Dedifferentiated amniotic fluid mesenchymal stem cell (primary cell): ENCODE measurements around the gene LRP6.
"Not testable (repeated sequence)": the region's sequence is repeated elsewhere in the genome, so short reads cannot be mapped to it uniquely, and the experiment has no call there.

Source experiments
- DNase-seq: peaks from one replicate; pipeline ENCODE4 v3.0.0-alpha.2; 2016; ENCODE audit errors: extremely low spot score

Gene LRP6

GRCh38 chr12:12265571-12266388 is 1.1 kb downstream of the LRP6 start:
- DNase-seq = peak; percentile 39

- no peak for DNase-seq
Measured at GRCh38 chr12:12265035-12265434, 1.8 kb downstream of the LRP6 start.

- no peak for DNase-seq
Measured at GRCh38 chr12:12263909-12264308, 2.9 kb downstream of the LRP6 start.

- DNase-seq = not testable (repeated sequence)
Measured at GRCh38 chr12:12256291-12256757, 10.5 kb downstream of the LRP6 start.

- no peak for DNase-seq
Measured at GRCh38 chr12:12254553-12254952, 12.3 kb downstream of the LRP6 start.

- DNase-seq = no peak
Measured at GRCh38 chr12:12249216-12250050, 17.4 kb downstream of the LRP6 start.

GRCh38 chr12:12247584-12247983 is 19.3 kb downstream of the LRP6 start:
- no peak for DNase-seq

GRCh38 chr12:12244341-12244740 is 22.5 kb downstream of the LRP6 start:
- DNase-seq = no peak

GRCh38 chr12:12240662-12241340 is 26.0 kb downstream of the LRP6 start:
- DNase-seq = no peak

- no peak for DNase-seq
Measured at GRCh38 chr12:12239127-12239526, 27.7 kb downstream of the LRP6 start.

- no peak for DNase-seq
Measured at GRCh38 chr12:12238605-12239004, 28.2 kb downstream of the LRP6 start.

GRCh38 chr12:12236896-12237295 is 29.9 kb downstream of the LRP6 start:
- DNase-seq = no peak

- no peak for DNase-seq
Measured at GRCh38 chr12:12230275-12230674, 36.6 kb downstream of the LRP6 start.

- no peak for DNase-seq
Measured at GRCh38 chr12:12229556-12230092, 37.2 kb downstream of the LRP6 start.

GRCh38 chr12:12228402-12228801 is 38.4 kb downstream of the LRP6 start:
- DNase-seq = no peak

- DNase-seq = no peak
Measured at GRCh38 chr12:12226187-12226586, 40.7 kb downstream of the LRP6 start.

GRCh38 chr12:12224240-12224940 is 42.5 kb downstream of the LRP6 start:
- no peak for DNase-seq

- no peak for DNase-seq
Measured at GRCh38 chr12:12221560-12221959, 45.3 kb downstream of the LRP6 start.

- no peak for DNase-seq
Measured at GRCh38 chr12:12219664-12220063, 47.2 kb downstream of the LRP6 start.

GRCh38 chr12:12217018-12217359 is 49.9 kb downstream of the LRP6 start:
- DNase-seq = no peak

GRCh38 chr12:12216349-12217017 is 50.4 kb downstream of the LRP6 start:
- no peak for DNase-seq
